Muscle of back (tissue), 11 donors: ENCODE results near the gene TMEM238L. TPM values are rescaled to one million over a fixed set of nuclear protein-coding genes. Genes with fewer than 3 reads are reported as not detected.

Experiments used
- DNase-seq, 3 donors: peaks; one replicate each; pipeline versions ENCODE4 v3.0.0 to v3.0.0-alpha.2; 2013
- polyA plus RNA-seq, 10 donors: library from polyadenylated mRNA; unstranded; fragments of 120-200 nt; gene quantifications; one replicate each; pipeline ENCODE4 v1.2.1, GENCODE V29; 2013; ENCODE audit not compliant: insufficient read length in 10 of 10

The TMEM238L gene
- polyA plus RNA-seq, 10 donors, result 0.16 to 0.22 (median 0.17) TPM; not detected in 6

DNA sequence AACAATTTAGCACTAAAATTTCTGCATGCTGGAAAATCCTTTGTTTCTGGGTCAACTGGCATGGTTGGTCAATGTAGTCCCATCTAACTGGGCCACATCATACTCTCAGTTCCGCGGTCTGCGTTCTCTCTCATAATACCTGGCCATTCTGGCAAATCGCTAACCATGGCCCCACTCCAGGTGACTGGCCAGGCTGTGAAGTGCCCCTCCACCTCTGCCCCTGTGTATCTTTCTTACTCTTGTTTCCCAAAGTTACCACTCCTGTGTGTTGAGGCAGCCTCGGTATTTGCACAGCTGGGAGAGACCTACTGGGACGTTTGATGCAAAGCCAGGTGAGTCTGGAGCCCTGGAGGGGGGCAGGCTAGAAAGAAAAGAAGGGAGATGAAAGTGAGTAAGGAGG is 2.0 kb upstream of the TMEM238L start:
- DNase-seq, result no peak

DNA sequence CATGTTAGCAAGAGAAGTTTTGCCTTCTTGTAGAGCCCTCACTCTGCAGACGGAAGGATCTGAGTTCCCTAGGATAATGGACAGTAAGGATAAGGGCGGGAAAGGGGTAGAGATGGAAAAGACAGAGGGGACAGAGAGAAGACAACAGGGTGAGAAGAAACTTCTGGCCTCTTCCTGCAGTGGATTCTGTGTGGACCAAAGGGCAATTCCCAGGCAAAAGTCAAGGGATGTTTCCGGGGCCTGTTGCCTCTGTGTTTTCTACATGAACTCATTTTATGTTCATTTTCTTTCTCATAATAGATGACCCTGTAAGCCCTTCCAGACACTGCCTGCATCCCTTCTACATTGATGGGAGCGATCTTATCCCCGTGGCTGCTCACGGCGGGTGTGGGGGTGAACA is 647 bp upstream of the TMEM238L start:
- DNase-seq, result no peak

DNA sequence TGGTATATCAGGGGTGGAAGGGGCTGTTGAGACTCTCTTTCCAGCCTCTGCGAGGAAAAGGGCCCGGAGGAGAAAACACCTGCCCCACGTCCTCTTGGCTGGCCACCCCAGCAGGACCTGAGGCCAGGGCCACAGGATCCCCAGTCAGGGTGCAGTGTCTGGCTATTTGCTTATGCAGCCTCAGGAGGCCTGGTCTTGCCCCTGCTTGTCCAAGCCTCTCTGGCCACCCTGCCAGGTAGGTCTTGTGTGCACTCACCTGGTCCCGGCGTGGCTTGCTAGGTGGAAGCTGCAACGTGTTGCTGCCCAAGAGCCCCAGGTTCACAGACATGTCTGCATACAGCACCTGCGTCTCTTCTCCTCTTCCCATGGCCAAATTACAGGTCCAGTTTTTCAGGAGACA is 549 bp downstream of the TMEM238L start:
- DNase-seq, result no peak

DNA sequence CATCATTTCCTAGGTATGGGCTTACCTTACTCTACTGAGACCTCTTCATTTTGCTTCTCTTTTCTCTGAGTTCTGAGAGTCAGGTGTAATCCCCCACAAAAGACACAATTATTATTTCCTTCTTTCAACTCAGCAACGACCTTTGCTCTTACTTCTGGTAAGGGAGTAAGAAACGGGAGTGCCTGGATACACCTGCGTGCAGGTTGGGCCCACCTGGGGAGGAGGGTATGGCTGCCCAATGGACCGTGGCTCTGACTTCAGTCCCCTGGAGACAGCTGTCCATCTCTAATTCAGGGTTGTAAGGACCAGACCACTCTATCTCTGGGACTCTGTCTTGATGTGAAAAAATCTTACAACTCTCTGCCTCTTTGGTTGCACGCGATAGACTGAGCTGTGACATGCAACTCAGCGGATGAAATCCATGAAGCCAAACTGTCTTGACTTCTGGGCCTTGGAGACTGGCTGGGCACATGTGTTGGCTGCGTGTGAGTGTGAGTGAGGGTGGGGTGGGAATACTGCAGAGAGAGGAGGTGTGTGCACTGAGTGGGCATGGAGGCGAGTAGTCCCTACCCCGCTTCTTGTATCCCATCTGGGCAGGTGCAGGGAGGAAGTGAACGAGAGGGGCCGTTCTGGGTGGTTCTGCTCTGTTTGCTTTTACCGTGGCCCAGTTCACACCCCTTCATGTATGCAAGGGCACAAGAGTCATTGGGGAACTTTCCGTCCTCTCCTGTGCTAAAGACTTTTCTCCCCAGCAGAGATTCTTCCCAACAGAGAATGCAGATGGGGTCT is 1.2 kb downstream of the TMEM238L start:
- DNase-seq, result no peak

DNA sequence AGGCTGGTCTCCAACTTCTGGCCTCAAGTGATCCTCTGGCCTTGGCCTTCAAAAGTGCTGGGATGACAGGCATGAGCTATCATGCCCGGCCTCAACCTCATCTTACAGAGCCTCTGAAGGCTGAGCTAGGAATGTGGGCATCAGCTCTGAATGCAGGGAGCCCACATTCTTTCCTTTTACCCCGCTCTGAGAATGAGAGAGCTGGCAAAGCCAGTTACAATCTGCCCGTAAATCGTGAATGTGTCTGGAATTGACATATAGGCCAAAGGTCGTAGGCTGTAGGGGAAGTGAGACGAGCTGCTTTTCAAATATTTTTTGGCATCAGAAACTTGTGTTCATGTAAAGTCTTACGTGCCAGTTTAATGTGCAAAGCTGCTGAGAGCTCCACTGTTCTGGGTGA is 4.5 kb downstream of the TMEM238L start:
- no peak for DNase-seq

DNA sequence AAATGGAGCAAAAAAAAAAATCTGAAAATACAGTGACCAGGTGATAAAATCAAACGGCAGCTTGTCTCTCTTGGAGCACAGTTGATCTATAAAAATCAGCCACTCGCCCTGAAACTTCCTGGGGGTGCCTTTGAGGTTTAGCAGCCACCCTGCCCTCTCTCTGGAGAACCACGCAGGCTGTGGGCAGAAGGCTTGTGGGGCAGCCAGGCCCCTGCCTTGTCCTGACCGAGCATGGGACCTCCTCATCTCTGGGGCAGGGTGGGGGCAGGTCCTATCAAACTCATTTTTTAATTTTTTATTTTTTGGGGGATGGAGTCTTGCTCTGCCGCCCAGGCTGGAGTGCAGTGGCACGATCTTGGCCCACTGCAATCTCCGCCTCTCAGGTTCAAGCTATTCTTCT is 5.0 kb downstream of the TMEM238L start:
- DNase-seq, result no peak

DNA sequence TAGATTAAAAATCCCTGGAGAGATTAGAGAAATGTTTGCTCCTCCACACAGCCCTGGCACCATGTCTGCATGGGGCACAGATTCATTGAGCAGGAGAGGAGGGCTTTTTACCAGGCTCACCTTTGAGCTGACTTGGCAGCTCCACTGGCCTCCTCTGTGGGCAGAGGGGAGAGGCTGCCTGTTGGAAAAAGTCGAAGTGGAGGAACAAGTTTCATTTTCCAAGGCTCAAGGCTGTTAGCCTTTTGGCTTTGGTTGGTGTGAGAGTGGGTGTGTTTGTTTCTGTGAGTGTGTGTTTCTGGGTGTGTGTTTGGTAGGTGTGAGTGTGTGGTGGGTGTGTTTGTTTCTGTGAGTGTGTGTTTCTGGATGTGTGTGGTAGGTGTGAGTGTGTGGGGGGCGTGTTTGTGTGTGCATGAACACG is 5.6 kb downstream of the TMEM238L start:
- no peak for DNase-seq

DNA sequence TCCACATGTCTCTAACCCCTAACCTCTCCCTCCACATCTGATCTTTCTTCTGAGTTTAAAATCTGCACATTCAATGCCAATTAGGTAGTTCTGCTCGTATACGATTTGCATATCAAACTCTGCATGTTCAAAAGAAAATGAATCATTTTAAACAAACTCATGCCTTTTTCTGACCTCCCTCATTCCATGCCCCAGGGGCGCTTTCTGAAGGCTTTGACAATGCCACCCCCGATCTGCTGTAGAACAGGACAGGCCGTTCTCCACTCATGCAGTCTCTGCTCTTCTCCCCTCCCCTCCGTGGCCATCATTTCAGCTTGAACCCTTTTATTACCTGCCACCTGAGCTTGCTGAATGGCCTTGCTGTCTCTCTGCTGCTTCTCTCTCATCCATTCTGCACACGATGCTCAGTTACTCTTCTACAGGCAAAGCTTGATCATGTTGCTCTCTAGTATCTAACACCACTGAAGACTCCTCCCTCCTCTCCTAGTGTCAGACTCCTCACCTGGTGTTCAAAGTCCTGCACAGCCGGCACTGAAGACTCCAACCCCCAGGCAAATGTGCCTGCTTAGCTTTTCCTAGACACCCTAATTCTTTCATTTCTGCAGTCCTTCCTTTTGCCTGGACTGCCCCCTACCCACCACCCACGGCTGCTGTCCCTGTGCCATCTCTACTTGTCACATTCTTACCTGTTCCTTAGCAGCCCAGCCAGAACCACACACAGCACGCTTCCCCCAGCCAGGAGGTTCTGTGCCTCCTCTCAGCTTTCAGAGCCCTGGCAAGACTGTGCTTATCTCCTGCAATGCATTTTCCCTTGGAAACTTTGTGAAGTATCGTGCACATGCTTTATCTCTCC is 6.2 kb downstream of the TMEM238L start:
- DNase-seq, result no peak

DNA sequence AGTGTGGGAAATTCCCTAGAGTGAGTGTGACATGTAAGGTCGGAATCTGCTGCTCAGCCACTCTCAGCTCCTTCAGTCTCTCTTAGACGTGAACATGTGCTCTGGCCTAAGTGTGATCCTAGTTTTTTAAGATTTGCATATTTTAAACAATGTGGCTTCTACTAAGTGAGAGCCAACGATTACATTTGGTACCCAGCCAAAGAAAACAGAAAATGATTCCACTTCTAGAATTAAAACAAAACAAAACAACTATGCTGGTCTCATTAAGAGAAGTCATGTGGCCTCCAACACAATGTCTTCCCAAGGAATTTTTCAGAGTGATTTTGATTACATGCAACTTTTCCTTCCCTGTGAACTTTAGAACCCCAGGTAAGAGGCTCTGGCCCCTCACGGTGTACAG is 10.1 kb downstream of the TMEM238L start:
- DNase-seq, result no peak

DNA sequence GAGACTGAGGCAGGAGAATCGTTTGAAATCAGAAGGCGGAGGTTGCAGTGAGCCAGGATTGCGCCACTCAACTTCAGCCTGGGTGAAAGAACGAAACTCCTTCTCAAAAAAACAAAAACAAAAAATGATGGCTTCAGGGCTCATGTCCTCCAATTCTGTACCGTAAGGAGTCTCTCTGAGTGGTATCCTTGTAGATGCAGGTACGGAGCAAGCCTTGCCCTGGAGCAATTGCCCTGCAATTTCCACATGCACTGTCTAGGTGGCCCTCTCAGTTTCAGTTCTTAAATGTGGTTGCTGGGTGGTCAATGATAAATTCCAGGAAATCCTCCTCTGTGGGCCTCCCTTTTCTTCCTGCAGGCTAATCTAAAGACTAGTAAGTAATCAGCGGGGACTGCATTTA is 10.6 kb downstream of the TMEM238L start:
- no peak for DNase-seq

DNA sequence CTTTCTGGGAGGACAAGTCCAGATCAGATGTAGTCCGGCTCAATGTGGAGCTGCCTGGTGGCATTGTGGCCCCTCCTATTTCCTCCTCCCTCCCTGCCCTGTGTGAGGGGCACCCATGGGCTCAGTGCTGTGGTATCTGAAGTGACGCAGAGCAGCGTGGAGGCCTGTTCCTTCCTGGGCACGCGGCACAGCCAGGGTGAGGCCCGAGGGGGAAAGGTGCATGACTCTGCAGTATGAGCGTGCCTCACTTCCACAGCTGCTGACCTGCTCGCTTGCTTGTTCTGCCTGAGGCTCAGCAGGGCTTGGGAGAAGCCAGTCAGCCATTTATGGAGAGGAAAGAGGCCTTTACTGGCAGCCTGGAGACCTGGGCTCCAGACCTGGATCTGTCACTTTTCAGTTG is 11.7 kb downstream of the TMEM238L start:
- no peak for DNase-seq

DNA sequence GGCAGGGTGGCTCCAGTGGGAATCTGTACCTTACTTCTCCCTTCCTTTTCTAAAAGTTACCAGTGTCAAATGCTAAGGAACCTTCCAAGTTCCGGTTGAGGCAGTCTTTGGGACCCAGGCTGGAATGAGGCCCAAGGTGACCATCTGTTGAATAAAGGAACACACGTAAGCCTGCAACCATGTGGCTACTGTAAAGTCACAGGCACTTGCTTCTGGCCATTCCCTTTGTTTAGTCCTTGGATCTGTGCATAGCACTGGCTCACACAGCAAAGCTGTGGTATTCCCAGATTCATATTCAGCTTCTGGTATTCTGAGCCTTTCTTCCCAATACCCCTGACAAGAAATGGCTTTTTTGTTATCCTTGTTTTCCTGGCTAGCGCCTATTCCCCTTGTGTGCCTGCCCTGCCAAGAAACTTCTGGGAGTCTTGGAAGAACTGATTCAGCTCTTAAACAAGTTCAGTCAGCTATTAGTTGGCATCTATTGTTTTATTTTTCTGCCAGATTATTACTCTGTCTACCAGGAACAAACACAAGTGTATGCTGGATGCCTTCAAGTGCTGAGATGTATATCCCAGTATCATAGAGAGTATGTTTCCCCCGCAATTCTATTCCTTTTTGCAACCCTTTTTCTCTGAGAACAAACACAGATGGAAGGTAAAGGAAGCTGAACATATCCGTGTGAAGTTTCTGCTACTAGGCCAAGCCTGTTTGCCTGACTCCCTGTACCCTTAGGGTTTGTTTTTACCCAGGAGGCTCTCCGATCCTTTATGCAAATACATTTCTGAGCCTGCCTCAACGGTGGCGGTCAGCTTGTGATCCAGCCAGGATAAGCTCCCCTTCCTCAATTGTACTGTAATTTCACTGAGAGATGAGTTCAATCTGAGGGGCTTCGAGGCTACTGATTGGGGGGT is 13.2 kb downstream of the TMEM238L start:
- peak; percentile 45 to 85 (median 63) for DNase-seq

DNA sequence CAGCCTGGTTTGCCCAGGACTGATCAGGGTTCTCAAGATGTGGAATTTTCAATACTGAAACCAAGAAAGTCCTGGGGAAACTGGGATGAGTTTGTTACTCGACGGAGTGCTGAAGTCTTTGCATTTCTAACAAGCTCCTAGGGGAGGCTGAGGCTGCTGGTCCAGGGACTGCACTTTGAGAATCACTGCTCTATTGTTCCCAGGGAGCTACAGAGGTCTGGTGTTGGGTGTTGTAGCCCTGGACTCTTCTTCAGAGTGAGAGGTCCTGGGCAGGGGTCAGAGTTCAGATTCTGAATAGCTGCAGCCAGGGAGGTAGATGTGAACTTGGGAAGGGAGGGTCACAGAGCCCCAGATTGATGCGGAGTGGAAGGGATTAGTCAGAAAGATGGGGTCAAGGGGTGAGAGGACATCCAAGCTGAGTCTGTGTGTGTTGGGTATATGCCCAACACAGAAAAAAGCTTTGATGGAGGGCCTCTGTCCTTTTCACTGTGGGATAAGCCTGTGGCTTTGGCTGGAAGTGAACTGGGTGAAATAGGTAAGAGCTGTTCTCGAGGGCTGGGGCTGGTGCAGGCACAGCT is 14.1 kb downstream of the TMEM238L start:
- DNase-seq, result no peak

DNA sequence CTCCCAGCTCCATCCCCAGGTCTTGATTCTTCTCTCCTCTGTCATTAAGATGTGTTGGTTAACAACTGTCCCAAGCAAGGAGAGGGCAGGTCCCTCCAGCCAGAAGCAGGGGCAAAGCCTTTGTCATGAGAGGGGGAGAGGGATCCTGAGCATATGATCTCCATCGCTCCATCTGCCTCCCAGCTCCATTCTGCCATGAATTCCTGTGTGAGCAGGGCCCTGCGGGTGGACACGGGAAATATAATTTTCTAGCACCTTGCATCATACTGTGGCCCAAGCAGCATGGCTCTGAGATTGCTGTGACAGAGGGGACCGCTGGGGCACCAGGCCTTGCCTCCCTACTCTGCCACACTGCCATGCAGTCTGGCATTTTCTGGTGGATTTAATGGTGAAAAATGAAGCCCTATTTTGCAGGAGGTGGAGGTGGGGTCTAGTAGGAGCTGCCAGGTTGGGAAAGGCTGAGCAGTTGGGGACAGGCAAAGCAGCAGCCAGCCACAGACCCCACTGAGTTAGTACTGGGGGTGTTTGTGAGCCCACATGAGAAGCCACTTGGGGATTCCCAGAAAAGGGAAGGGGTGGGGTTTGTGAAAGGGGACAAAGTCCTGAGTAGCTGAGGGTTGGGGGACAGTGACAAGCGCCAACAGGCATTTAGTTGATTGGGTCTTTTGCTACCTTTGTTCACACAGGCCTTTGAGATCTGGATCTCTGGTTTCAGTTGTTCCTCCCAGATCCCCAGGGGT is 16.4 kb downstream of the TMEM238L start:
- DNase-seq, result no peak

DNA sequence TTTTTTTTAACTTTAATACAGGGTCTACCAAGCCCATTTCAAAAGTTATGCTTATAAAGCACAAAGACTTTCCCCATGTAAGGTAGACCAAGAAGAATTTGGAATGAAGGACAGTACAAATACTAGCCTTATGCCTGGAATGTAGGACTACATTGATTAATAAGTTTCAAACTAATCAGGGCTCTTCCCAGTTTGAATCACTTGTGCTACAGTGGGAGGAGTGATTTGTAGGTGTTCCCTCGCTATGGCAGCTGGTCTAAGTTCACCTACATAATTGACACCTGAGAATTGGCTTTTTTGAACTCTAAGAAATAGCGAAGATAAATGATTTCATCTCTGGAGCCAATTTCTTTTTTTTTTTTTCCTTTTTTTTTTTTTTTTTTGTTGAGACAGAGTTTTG is 18.6 kb downstream of the TMEM238L start:
- DNase-seq, result no peak

DNA sequence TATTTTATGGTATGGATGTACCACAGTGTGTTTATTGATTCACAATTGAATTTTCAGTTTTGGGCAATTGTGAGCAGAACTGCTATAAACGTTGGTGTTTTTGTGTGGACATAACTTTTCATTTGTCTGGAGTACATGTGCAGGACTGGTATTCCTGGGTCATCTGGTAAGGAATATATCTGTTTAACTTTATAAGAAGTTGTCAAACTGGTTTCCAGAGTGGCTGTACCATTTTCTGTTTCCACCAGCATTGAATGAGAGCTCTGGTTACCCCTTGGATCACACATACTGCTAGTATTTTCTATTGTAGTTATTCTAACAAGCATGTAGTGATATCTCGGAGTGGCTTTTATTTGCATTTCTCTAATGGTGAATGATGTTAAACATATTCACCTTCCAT is 24.3 kb downstream of the TMEM238L start:
- no peak for DNase-seq

DNA sequence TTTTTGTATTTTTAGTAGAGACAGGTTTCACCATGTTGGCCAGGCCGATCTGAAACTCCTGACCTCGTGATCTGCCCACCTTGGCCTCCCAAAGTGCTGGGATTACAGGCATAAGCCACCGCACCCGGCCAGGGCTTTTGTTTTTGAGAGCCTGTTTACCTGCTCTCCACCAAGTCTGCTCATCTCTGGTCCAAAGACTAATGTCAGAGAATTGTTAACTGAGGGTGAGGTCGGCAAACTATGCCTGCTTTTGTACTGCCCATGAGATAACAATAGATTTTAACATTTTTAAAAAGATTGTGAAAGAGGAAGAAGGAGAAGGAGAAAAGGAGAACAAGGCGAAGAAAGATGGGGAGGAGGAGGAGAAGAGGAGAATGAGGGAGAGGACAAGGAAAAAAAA is 26.0 kb downstream of the TMEM238L start:
- no peak for DNase-seq

DNA sequence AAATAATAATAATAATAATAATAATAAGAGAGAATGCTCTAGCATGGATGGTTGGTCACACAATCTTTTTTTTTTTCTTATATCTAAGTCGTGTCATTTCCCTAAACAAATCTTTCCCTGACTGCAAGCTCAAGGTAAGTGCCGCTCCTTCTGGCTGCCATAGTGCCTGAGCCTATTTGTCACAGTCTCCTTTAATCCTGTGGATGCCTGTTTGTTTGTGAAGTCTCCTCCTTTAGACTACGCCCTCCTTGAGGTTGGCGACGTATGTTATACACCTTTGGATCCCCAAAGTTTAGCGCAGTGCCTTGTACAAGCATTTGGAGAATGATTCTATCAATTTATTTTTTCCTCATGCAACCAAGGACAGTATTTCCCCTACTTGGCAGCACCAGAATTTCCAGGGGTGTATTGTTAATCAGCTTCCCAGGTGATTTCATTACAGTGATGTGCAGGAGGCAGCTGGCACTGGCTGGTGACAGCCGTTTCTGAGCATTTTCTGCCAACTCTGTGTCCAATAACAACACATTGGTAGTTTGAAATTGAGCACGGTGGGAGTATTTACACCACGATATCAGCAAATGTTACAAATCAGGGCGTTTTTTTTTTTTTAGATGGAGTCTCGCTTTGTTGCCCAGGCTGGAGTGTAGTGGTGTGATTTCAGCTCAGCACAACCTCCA is 26.6 kb downstream of the TMEM238L start:
- DNase-seq, result no peak

DNA sequence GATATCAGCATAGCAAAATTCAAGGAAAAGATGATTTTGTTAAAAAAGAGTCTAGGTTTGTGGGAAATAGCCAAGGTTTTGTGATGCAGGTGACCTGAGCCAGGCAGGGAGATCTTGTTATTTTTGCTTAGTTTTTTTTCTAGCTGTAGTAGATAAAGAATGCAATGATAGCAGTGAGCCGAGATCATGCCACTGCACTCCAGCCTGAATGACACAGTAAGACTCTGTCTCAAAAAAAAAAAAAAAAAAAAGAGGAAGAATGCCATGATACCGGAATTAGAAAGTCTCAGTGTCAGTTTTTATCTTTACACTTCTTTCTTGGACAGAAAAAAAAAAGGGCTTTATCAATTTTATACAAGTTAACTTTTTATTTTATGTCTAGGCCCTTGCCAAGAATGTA is 27.5 kb downstream of the TMEM238L start:
- no peak for DNase-seq

DNA sequence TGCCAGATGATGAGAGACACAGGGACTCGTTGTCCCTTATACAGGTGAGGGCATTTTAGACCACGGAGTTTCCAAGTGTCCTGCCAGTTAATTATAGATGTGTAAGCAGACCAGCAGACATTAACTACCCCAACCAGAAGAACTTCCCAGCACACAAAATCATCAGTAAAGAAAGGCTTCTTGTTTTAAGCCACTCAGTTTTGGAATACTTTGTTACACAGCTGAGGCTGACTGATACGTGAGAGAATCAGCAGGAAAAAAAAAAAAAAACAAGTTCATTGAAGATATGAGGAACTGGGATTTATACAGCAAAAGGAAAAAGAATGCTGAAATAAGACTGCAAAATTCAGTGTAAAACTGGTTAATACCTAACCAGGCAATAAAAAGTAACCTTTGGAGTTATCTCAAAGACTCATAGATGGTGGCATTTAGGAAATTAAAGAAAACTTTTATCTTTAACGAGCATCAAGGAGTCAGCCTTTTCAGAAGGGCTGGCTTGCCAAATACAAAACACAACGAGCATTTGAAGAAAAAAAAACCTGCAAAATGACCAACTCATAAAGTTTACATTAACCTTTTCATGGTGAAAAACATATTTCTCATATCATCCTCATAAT is 28.1 kb downstream of the TMEM238L start:
- DNase-seq, result no peak
